Activated naive CD4-positive, alpha-beta T cell treated with anti-CD3 and anti-CD28 coated beads, Interleukin-2, amount 10 ng/mL, durations not matched to agents 7 days and 5 days (primary cell): ENCODE data around the gene MGST2.

Experiments used
- CTCF ChIA-PET: fragments of 350-600 bp; sonication (Branson Sonifier 250); formaldehyde crosslinking; loops from one replicate; lab custom pipeline; 2021; ENCODE audit warnings: antibody characterized with exemption; lab: Charles Lee
- DNase-seq: peaks from one replicate; pipeline ENCODE4 v3.0.0-alpha.2; 2020
- H3K27ac Mint-ChIP-seq: one replicate; pipeline ENCODE4 v1.8.0; 2021; ENCODE audit warnings: mild to moderate bottlenecking, moderate library complexity, mixed read lengths
- H3K27me3 Mint-ChIP-seq: one replicate; pipeline ENCODE4 v1.8.0; 2021; ENCODE audit warnings: mild to moderate bottlenecking, mixed read lengths
- H3K36me3 Mint-ChIP-seq: one replicate; pipeline ENCODE4 v1.8.0; 2021; ENCODE audit warnings: mixed read lengths
- H3K4me1 Mint-ChIP-seq: one replicate; pipeline ENCODE4 v1.8.0; 2021; ENCODE audit warnings: mixed read lengths
- H3K4me3 Mint-ChIP-seq: one replicate; pipeline ENCODE4 v1.8.0; 2021; ENCODE audit warnings: mild to moderate bottlenecking, moderate library complexity, mixed read lengths
- H3K9me3 Mint-ChIP-seq: one replicate; pipeline ENCODE4 v1.8.0; 2021; ENCODE audit warnings: mixed read lengths

MGST2 gene

GRCh38 chr4:139718358-139718757 lies 52.7 kb downstream of the MGST2 start:
- CTCF ChIA-PET: no interaction called here

DNA sequence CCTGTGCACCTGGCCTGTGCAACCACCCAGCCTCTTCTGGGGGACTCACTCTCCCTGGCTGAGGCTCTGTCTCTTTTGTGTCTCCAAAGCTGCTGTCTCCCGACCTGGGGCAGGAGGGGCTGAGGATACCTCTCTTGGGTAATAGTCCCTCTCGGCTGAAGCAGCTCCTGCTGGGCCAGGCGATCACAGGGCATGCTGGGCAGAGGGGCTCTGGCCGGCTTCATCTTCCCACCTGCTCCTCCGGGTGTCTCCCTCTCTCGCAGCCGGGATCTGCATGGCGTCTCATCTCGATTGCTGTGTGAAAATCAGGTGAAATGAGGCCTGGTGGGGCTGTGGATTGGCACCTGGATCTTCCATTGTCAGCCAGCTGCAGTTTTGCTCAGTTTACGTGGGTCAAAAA lies 53.2 kb downstream of the MGST2 start:
- Mint-ChIP-seq H3K9me3 (no peaks in the 10 kb centered on the region), H3K27me3 (no peaks in the 10 kb centered on the region), H3K36me3 (no peaks in the 10 kb centered on the region), H3K27ac (no peak overlapping the region), H3K4me1 (no peaks in the 10 kb centered on the region), H3K4me3 (no peak overlapping the region)
- no peak for DNase-seq
- CTCF ChIA-PET: interaction anchor here (0.8 kb wide), 1 partner anchor 14 kb away, joined by 3 read pairs; no protein-coding TSS in a partner anchor

More at GRCh38 chr4:139718358-139718757, 52.7 kb downstream of the MGST2 start:
- Mint-ChIP-seq H3K27me3 (no peaks in the 10 kb centered on the region), H3K36me3 (no peaks in the 10 kb centered on the region), H3K27ac (no peak overlapping the region), H3K9me3 (no peaks in the 10 kb centered on the region), H3K4me1 (no peaks in the 10 kb centered on the region), H3K4me3 (no peak overlapping the region)
- no peak for DNase-seq

- Mint-ChIP-seq H3K27me3 (no peaks in the 10 kb centered on the region), H3K36me3 (no peaks in the 10 kb centered on the region), H3K27ac (no peak overlapping the region), H3K4me1 (no peaks in the 10 kb centered on the region), H3K9me3 (no peaks in the 10 kb centered on the region), H3K4me3 (no peak overlapping the region)
- DNase-seq: no peak
- CTCF ChIA-PET: interaction anchor here (0.8 kb wide), 1 partner anchor 14 kb away, joined by 3 read pairs; no protein-coding TSS in a partner anchor
These were observed 53.9 kb downstream of the MGST2 start for GRCh38 chr4:139719381-139720101.

- CTCF ChIA-PET: no interaction called here
- H3K4me3 Mint-ChIP-seq: no peak overlapping the region
- H3K9me3 Mint-ChIP-seq: no peaks in the 10 kb centered on the region
- no peak overlapping the region for H3K27ac Mint-ChIP-seq
- H3K27me3 Mint-ChIP-seq: no peaks in the 10 kb centered on the region
- DNase-seq: no peak
- H3K4me1 Mint-ChIP-seq: no peaks in the 10 kb centered on the region
- no peaks in the 10 kb centered on the region for H3K36me3 Mint-ChIP-seq
These were observed 55.2 kb downstream of the MGST2 start for GRCh38 chr4:139720806-139721205.

GRCh38 chr4:139721789-139722188 lies 56.2 kb downstream of the MGST2 start:
- CTCF ChIA-PET: no interaction called here

GRCh38 chr4:139725236-139725635 lies 59.6 kb downstream of the MGST2 start:
- CTCF ChIA-PET: interaction anchor here (1.4 kb wide), 1 partner anchor 325 kb away, joined by 3 read pairs; no protein-coding TSS in a partner anchor
- Mint-ChIP-seq H3K27me3 (peaks cover 4% of the 10 kb centered on the region), H3K27ac (no peak overlapping the region)

More at GRCh38 chr4:139721789-139722188, 56.2 kb downstream of the MGST2 start:
- DNase-seq: no peak
- no peaks in the 10 kb centered on the region for H3K9me3 Mint-ChIP-seq
- H3K36me3 Mint-ChIP-seq: no peaks in the 10 kb centered on the region
- H3K4me3 Mint-ChIP-seq: no peak overlapping the region
- no peak overlapping the region for H3K27ac Mint-ChIP-seq
- no peaks in the 10 kb centered on the region for H3K27me3 Mint-ChIP-seq
- no peaks in the 10 kb centered on the region for H3K4me1 Mint-ChIP-seq

DNA sequence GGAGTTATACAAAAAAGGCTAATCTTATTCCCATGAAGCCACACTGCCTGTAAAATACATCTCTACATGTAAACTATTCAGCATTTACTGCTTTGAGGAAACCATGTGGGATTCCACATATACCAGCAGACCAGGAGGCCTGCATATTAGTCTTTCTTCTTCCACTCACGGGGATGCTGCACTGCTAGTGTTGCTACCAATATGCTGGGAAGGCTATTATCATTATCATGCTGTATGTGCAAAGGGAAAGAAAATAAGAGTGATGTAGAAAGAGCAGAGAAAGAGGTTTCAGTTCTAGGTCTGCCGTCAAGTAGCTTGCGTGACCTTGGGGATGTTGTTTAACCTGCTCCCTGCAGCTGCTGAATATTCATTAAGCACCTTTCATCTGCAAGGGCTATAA lies 61.0 kb downstream of the MGST2 start:
- H3K27ac Mint-ChIP-seq: no peak overlapping the region
- no peak overlapping the region for H3K4me3 Mint-ChIP-seq
- DNase-seq: no peak
- H3K4me1 Mint-ChIP-seq: no peaks in the 10 kb centered on the region
- H3K27me3 Mint-ChIP-seq: peaks cover 10% of the 10 kb centered on the region
- no peaks in the 10 kb centered on the region for H3K36me3 Mint-ChIP-seq
- CTCF ChIA-PET: interaction anchor here (1.5 kb wide), 1 partner anchor 124 kb away, joined by 4 read pairs; no protein-coding TSS in a partner anchor
- no peaks in the 10 kb centered on the region for H3K9me3 Mint-ChIP-seq

More at GRCh38 chr4:139725236-139725635, 59.6 kb downstream of the MGST2 start:
- H3K36me3 Mint-ChIP-seq: no peaks in the 10 kb centered on the region
- H3K4me3 Mint-ChIP-seq: no peak overlapping the region
- no peaks in the 10 kb centered on the region for H3K4me1 Mint-ChIP-seq
- DNase-seq: no peak
- no peaks in the 10 kb centered on the region for H3K9me3 Mint-ChIP-seq

DNA sequence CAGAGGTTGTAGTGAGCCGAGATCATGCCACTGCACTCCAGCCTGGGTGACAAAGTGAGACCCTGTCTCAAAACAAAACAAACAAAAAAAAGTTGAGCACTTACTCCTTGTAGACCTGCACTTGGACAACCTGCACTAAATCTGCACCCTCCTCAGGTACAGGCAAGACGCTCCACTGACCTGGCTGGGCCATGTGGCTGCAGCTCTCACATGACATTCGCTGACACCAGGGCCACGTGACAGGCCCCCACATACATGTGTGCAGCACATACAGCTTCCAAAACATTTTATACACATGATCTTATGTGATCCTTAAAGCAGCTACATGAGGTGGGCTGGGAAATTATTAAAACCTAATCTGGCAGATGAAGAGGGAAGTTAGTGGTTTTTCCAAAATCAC lies 62.5 kb downstream of the MGST2 start:
- Mint-ChIP-seq H3K9me3 (no peaks in the 10 kb centered on the region), H3K4me3 (no peak overlapping the region), H3K36me3 (no peaks in the 10 kb centered on the region), H3K27me3 (peaks cover 15% of the 10 kb centered on the region), H3K4me1 (no peaks in the 10 kb centered on the region), H3K27ac (no peak overlapping the region)
- CTCF ChIA-PET: interaction anchor here (1.5 kb wide), 1 partner anchor 125 kb away, joined by 4 read pairs; no protein-coding TSS in a partner anchor
- DNase-seq: no peak

DNA sequence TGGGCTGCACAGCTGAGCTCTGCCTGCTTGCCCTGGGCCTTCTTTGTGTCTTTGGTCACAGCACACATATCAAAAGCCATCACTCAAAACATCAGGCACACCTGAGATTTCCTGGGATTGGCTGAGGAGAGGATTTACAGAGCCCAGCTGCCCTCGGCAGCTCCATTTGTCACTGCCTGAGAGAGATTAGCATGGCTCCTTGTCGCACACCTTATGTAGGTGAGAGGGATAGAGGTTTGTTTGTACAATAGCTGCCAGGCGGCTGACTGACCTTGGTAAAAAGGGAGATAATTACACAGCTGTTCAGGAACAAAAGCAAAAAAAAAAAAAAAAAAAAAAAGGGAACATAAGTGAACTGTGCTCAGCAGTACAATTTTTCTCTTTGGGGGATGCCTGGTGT lies 63.2 kb downstream of the MGST2 start:
- no peak overlapping the region for H3K27ac Mint-ChIP-seq
- DNase-seq: no peak
- CTCF ChIA-PET: no interaction called here

GRCh38 chr4:139732991-139733570 lies 67.5 kb downstream of the MGST2 start:
- Mint-ChIP-seq H3K36me3 (no peaks in the 10 kb centered on the region), H3K4me3 (no peak overlapping the region), H3K27ac (no peak overlapping the region), H3K27me3 (peaks cover 63% of the 10 kb centered on the region), H3K4me1 (peaks cover 15% of the 10 kb centered on the region), H3K9me3 (no peaks in the 10 kb centered on the region)
- CTCF ChIA-PET: interaction anchor here (0.8 to 2.8 kb wide), 5 partner anchors 76 to 520 kb away, joined by 3 to 12 read pairs (median 3); no protein-coding TSS in a partner anchor
- DNase-seq: no peak

More for the DNA sequence above, 63.2 kb downstream of the MGST2 start:
- no peaks in the 10 kb centered on the region for H3K36me3 Mint-ChIP-seq
- H3K4me3 Mint-ChIP-seq: no peak overlapping the region
- H3K27me3 Mint-ChIP-seq: peaks cover 21% of the 10 kb centered on the region
- no peaks in the 10 kb centered on the region for H3K9me3 Mint-ChIP-seq
- H3K4me1 Mint-ChIP-seq: no peaks in the 10 kb centered on the region

- H3K9me3 Mint-ChIP-seq: no peaks in the 10 kb centered on the region
- H3K4me1 Mint-ChIP-seq: peaks cover 15% of the 10 kb centered on the region
- no peaks in the 10 kb centered on the region for H3K36me3 Mint-ChIP-seq
- no peak overlapping the region for H3K27ac Mint-ChIP-seq
- H3K27me3 Mint-ChIP-seq: peaks cover 64% of the 10 kb centered on the region
- CTCF ChIA-PET: interaction anchor here (0.6 to 2.8 kb wide), 16 partner anchors 16 to 627 kb away, joined by 3 to 12 read pairs (median 4); no protein-coding TSS in a partner anchor
- H3K4me3 Mint-ChIP-seq: peak overlapping the region; percentile 55
- no peak for DNase-seq
These were observed 68.7 kb downstream of the MGST2 start for GRCh38 chr4:139734201-139734874.

DNA sequence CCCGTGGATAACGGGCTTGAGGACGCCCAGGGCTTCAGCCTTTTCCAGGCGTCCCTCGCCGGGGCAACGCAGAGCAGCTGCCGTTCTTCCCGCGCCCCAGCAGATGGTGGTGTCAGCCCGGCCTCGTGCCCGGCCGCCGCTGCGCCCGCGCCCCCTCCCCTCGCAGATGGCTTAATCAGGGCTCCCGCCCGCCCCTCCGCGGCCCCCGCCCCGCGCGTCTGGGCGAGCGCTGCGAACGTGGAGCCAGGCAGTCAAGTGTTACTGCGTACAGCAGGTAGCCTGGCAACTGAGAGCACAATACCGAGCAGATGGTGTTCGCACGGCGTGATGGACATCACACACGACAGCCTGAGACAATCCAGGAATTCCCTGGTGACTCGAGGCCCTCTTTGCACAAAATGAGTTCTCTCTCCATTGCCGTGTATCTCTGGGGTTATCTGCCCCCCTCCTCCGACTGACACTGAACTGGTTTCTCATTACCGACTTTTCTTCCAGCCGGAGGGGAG lies 69.3 kb downstream of the MGST2 start:
- peaks cover 15% of the 10 kb centered on the region for H3K4me1 Mint-ChIP-seq
- CTCF ChIA-PET: interaction anchor here (0.6 to 2.8 kb wide), 13 partner anchors 15 to 627 kb away, joined by 3 to 12 read pairs (median 4); no protein-coding TSS in a partner anchor
- peak overlapping the region; percentile 55 for H3K4me3 Mint-ChIP-seq
- no peaks in the 10 kb centered on the region for H3K9me3 Mint-ChIP-seq
- H3K36me3 Mint-ChIP-seq: no peaks in the 10 kb centered on the region
- peak; percentile 68 for DNase-seq
- peaks cover 64% of the 10 kb centered on the region for H3K27me3 Mint-ChIP-seq
- H3K27ac Mint-ChIP-seq: no peak overlapping the region

- H3K4me3 Mint-ChIP-seq: peak overlapping the region; percentile 55
- CTCF ChIA-PET: interaction anchor here (0.6 to 2.8 kb wide), 11 partner anchors 13 to 624 kb away, joined by 3 to 12 read pairs (median 4); no protein-coding TSS in a partner anchor
- no peak for DNase-seq
- peaks cover 15% of the 10 kb centered on the region for H3K4me1 Mint-ChIP-seq
- H3K9me3 Mint-ChIP-seq: no peaks in the 10 kb centered on the region
- H3K36me3 Mint-ChIP-seq: no peaks in the 10 kb centered on the region
- H3K27me3 Mint-ChIP-seq: peaks cover 61% of the 10 kb centered on the region
- H3K27ac Mint-ChIP-seq: no peak overlapping the region
These were observed 70.0 kb downstream of the MGST2 start for GRCh38 chr4:139735381-139736273.
